Hepatocyte (in vitro differentiated cells): ENCODE measurements around the gene JARID2.

ENCODE experiments used
- EZH2 ChIP-seq: fragments of 200-600 bp; sonication (generic); IDR thresholded peaks from 2 replicates; pipeline ENCODE4 v1.6.1; 2016; ENCODE audit warnings: antibody characterized with exemption, mild to moderate bottlenecking, borderline replicate concordance
- EZH2phosphoT487 ChIP-seq: fragments of 200-600 bp; sonication (generic); IDR thresholded peaks from one replicate; pipeline ENCODE4 v1.6.1; 2018; ENCODE audit warnings: antibody characterized with exemption, mild to moderate bottlenecking, low read depth, moderate library complexity; ENCODE audit not compliant: unreplicated experiment, severe bottlenecking
- TF ChIP-seq, protein P1 (sequence below): fragments of 200-600 bp; sonication (generic); IDR thresholded peaks from 2 replicates; pipeline ENCODE4 v1.5.1; 2016; ENCODE audit warnings: antibody characterized with exemption, mild to moderate bottlenecking; ENCODE audit not compliant: poor library complexity

DNA sequence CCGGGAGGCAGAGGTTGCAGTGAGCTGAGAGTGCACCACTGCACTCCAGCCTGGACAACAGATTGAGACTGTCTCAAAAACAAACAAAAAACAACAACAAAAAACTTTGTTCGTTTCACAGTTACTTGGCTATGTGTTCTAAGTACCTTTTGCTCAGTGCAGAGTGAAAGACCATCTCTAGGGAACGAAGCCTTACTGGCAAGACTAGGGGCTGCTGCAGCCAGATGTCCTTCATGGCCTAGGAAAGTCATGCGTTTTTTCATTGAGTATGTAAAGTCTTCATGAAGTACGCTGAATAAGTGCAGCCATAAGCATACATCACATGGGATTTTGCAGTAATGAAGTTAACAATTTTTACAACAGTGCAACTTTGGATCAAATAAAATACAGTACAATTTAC lies 111.1 kb downstream of the JARID2 start:
- TF ChIP-seq, protein P1, sequence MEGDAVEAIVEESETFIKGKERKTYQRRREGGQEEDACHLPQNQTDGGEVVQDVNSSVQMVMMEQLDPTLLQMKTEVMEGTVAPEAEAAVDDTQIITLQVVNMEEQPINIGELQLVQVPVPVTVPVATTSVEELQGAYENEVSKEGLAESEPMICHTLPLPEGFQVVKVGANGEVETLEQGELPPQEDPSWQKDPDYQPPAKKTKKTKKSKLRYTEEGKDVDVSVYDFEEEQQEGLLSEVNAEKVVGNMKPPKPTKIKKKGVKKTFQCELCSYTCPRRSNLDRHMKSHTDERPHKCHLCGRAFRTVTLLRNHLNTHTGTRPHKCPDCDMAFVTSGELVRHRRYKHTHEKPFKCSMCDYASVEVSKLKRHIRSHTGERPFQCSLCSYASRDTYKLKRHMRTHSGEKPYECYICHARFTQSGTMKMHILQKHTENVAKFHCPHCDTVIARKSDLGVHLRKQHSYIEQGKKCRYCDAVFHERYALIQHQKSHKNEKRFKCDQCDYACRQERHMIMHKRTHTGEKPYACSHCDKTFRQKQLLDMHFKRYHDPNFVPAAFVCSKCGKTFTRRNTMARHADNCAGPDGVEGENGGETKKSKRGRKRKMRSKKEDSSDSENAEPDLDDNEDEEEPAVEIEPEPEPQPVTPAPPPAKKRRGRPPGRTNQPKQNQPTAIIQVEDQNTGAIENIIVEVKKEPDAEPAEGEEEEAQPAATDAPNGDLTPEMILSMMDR = no peak
- TF ChIP-seq EZH2 (no peak), EZH2phosphoT487 (no peak)
